CD14-positive monocyte (primary cell): ENCODE data around the gene SRGAP1. TPM values are rescaled to one million over a fixed set of nuclear protein-coding genes. Genes with fewer than 3 reads are reported as not detected.

Experiments
- DNase-seq, 3 donors: peaks; one replicate each; pipeline ENCODE4 v3.0.0-alpha.2; 2011 to 2022
- H2AFZ ChIP-seq: 2 replicates; pipeline ENCODE4 v1.6.0; 2012; ENCODE audit warnings: mild to moderate bottlenecking, low read depth, low read length, inconsistent platforms; ENCODE audit not compliant: insufficient read depth, poor library complexity, severe bottlenecking
- H3K27ac ChIP-seq, 2 donors: 1 replicate in 1 of 2; 2 replicates in 1 of 2; pipeline ENCODE4 v1.5.1; 2012 to 2013; ENCODE audit warnings: low read length in 2 of 2, control low read depth in 1 of 2, inconsistent platforms in 1 of 2, low read depth in 1 of 2, mild to moderate bottlenecking in 1 of 2
- H3K27me3 ChIP-seq, 2 donors: one replicate each; pipeline versions ENCODE4 v1.6.0 to v1.6.1; 2011 to 2013; ENCODE audit warnings: low read length in 2 of 2; ENCODE audit not compliant: control insufficient read depth in 2 of 2, insufficient read depth in 2 of 2
- H3K36me3 ChIP-seq, 2 donors: replicated peaks in 1 of 2; 1 replicate in 1 of 2; 2 replicates in 1 of 2; pipeline versions ENCODE4 v1.5.1 to v1.6.1; 2012 to 2013; ENCODE audit warnings: low read length in 2 of 2, control low read depth in 1 of 2, inconsistent platforms in 1 of 2, mild to moderate bottlenecking in 1 of 2; ENCODE audit not compliant: insufficient read depth in 2 of 2, control insufficient read depth in 1 of 2
- H3K4me1 ChIP-seq, 2 donors: 1 replicate in 1 of 2; 2 replicates in 1 of 2; pipeline versions ENCODE4 v1.5.1 to v1.6.1; 2012 to 2013; ENCODE audit warnings: low read length in 2 of 2, control low read depth in 1 of 2, inconsistent platforms in 1 of 2, mild to moderate bottlenecking in 1 of 2, moderate library complexity in 1 of 2; ENCODE audit not compliant: insufficient read depth in 2 of 2, control insufficient read depth in 1 of 2
- H3K4me2 ChIP-seq: replicated peaks from 2 replicates; pipeline ENCODE3; 2012; ENCODE audit warnings: low read length, moderate library complexity, mild to moderate bottlenecking; ENCODE audit not compliant: poor library complexity, severe bottlenecking; ENCODE audit errors: extremely low read depth
- H3K4me3 ChIP-seq, 3 experiments: fragments of 200-600 bp in 1 of 3; sonication (generic) in 1 of 3; replicated peaks in 1 of 3; 1 replicate in 2 of 3; 2 replicates in 1 of 3; pipeline ENCODE4 v1.5.1; 2011 to 2013; ENCODE audit warnings: low read length in 3 of 3, mild to moderate bottlenecking in 3 of 3, control low read depth in 2 of 3, low read depth in 2 of 3, inconsistent platforms in 1 of 3, moderate library complexity in 1 of 3
- H3K79me2 ChIP-seq: 2 replicates; pipeline ENCODE4 v1.6.0; 2012; ENCODE audit warnings: mild to moderate bottlenecking, control low read depth, inconsistent platforms, low read length, moderate library complexity; ENCODE audit not compliant: insufficient read depth
- H3K9ac ChIP-seq: 2 replicates; pipeline ENCODE4 v1.6.0; 2017; ENCODE audit warnings: low read length, mild to moderate bottlenecking; ENCODE audit not compliant: insufficient read depth, poor library complexity, severe bottlenecking
- H3K9me3 ChIP-seq, 2 donors: replicated peaks in 1 of 2; 1 replicate in 1 of 2; 2 replicates in 1 of 2; pipeline versions ENCODE4 v1.5.1 to v1.6.1; 2012 to 2013; ENCODE audit warnings: low read length in 2 of 2, control low read depth in 1 of 2; ENCODE audit not compliant: control insufficient read depth in 1 of 2, insufficient read depth in 1 of 2
- H4K20me1 ChIP-seq: 2 replicates; pipeline ENCODE4 v1.6.0; 2012; ENCODE audit warnings: mild to moderate bottlenecking, low read length, control low read depth, moderate library complexity; ENCODE audit not compliant: insufficient read depth
- H3K27ac Mint-ChIP-seq, 7 donors: one replicate each; pipeline ENCODE4 v1.8.0; 2020; ENCODE audit warnings: mild to moderate bottlenecking in 7 of 7, mixed read lengths in 7 of 7, moderate library complexity in 6 of 7, inconsistent platforms in 2 of 7
- H3K27me3 Mint-ChIP-seq, 3 donors: one replicate each; pipeline ENCODE4 v1.8.0; 2021 to 2022; ENCODE audit warnings: low read depth in 3 of 3, mild to moderate bottlenecking in 3 of 3, mixed read lengths in 3 of 3, moderate library complexity in 3 of 3, inconsistent platforms in 1 of 3
- H3K36me3 Mint-ChIP-seq, 2 donors: one replicate each; pipeline ENCODE4 v1.8.0; 2020; ENCODE audit warnings: mixed read lengths in 2 of 2, inconsistent platforms in 1 of 2, mild to moderate bottlenecking in 1 of 2
- H3K4me1 Mint-ChIP-seq: one replicate; pipeline ENCODE4 v1.8.0; 2020; ENCODE audit warnings: mild to moderate bottlenecking, mixed read lengths
- H3K4me3 Mint-ChIP-seq, 2 donors: one replicate each; pipeline ENCODE4 v1.8.0; 2020; ENCODE audit warnings: mild to moderate bottlenecking in 2 of 2, mixed read lengths in 2 of 2, moderate library complexity in 1 of 2
- H3K9me3 Mint-ChIP-seq, 7 donors: one replicate each; pipeline ENCODE4 v1.8.0; 2020 to 2022; ENCODE audit warnings: mixed read lengths in 7 of 7, mild to moderate bottlenecking in 6 of 7, moderate library complexity in 6 of 7, inconsistent platforms in 2 of 7
- WGBS: methylation state at CpG from one replicate; pipeline ENCODE4 v1.1.5; 2013; ENCODE audit warnings: missing lambda C conversion rate; ENCODE audit not compliant: insufficient coverage; 5-methylcytosine and 5-hydroxymethylcytosine counted together
- intact Hi-C, 2 donors: fragments of 100-400 bp; cut with micrococcal nuclease; formaldehyde crosslinking; loops; one replicate each; pipeline versions ENCODE4 v1.15.0 to v1.15.1; 2023
- polyA plus RNA-seq, 3 donors: library from polyadenylated mRNA; depleted of rRNA in 1 of 3; unstranded in 2 of 3; stranded (reverse) in 1 of 3; fragments of 300-500 nt in 2 of 3; fragments of >200 nt in 1 of 3; fragmentation: Illumina TruSeq in 2 of 3; gene quantifications; 1 replicate in 2 of 3; 2 replicates in 1 of 3; pipeline ENCODE4 v1.2.3, GENCODE V29; 2012 to 2021
- TF ChIP-seq, protein P1 (sequence below): fragments of 200-600 bp; IDR thresholded peaks from one replicate; pipeline ENCODE4 v1.8.0; 2022; ENCODE audit warnings: antibody characterized with exemption, mild to moderate bottlenecking

SRGAP1 gene
- polyA plus RNA-seq, 3 donors: 0.05 to 0.52 (median 0.07) TPM

DNA sequence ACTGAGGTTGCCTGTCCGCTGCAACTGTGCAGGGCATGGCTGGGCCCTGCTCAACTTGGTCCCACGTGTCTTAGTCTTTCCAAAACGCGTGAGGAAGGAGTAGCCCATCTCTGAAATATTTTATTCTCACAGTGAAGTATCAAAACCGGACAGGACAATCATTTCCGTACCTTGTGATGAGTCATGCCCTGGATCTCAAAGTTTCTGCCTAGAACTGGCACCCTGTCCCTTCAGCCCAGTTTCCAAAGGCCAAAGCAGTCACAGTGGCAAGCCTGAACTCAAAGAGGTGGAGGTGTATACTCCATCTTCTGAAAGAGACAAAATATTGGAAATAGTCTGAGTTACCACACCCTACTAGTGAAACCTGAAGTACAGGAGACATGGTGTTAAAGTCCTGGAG lies 28.5 kb upstream of the SRGAP1 start:
- H4K20me1 ChIP-seq: no peaks in the 10 kb centered on the region
- H3K27ac ChIP-seq: no peak overlapping the region
- no peaks in the 10 kb centered on the region for H3K27me3 ChIP-seq
- Mint-ChIP-seq H3K4me1 (peaks cover 5% of the 10 kb centered on the region), H3K36me3 (no peaks in the 10 kb centered on the region), H3K27me3 (peaks cover 0 to 4% (median 3%) of the 10 kb centered on the region in 3 donors), H3K9me3 (peaks cover 2 to 10% (median 6%) of the 10 kb centered on the region in 7 donors), H3K27ac (no peak overlapping the region), H3K4me3 (no peak overlapping the region)
- no peak overlapping the region for H2AFZ ChIP-seq
- WGBS: 82% methylated on average over 6 of the region's 6 CpGs
- H3K4me1 ChIP-seq: no peaks in the 10 kb centered on the region
- no peaks in the 10 kb centered on the region for H3K36me3 ChIP-seq
- intact Hi-C loops: no loop called here
- H3K9ac ChIP-seq: no peak overlapping the region
- TF ChIP-seq, protein P1, sequence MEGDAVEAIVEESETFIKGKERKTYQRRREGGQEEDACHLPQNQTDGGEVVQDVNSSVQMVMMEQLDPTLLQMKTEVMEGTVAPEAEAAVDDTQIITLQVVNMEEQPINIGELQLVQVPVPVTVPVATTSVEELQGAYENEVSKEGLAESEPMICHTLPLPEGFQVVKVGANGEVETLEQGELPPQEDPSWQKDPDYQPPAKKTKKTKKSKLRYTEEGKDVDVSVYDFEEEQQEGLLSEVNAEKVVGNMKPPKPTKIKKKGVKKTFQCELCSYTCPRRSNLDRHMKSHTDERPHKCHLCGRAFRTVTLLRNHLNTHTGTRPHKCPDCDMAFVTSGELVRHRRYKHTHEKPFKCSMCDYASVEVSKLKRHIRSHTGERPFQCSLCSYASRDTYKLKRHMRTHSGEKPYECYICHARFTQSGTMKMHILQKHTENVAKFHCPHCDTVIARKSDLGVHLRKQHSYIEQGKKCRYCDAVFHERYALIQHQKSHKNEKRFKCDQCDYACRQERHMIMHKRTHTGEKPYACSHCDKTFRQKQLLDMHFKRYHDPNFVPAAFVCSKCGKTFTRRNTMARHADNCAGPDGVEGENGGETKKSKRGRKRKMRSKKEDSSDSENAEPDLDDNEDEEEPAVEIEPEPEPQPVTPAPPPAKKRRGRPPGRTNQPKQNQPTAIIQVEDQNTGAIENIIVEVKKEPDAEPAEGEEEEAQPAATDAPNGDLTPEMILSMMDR: no peak
- H3K9me3 ChIP-seq: peaks cover 0 to 12% of the 10 kb centered on the region in 2 donors
- H3K4me3 ChIP-seq: no peak overlapping the region
- no peak for DNase-seq
- H3K4me2 ChIP-seq: no peak overlapping the region
- no peaks in the 10 kb centered on the region for H3K79me2 ChIP-seq

GRCh38 chr12:63820427-63820826 lies 24.1 kb upstream of the SRGAP1 start:
- DNase-seq: no peak
- no peak overlapping the region for H3K9ac ChIP-seq
- H3K36me3 Mint-ChIP-seq: no peaks in the 10 kb centered on the region
- H3K27ac ChIP-seq: no peak overlapping the region
- no peak overlapping the region for H3K4me3 Mint-ChIP-seq
- peaks cover 0 to 5% of the 10 kb centered on the region in 2 donors for H3K27me3 ChIP-seq
- H2AFZ ChIP-seq: no peak overlapping the region
- H3K4me1 Mint-ChIP-seq: peaks cover 7% of the 10 kb centered on the region
- intact Hi-C loops: no loop called here
- H4K20me1 ChIP-seq: no peaks in the 10 kb centered on the region
- H3K9me3 ChIP-seq: peaks cover 0 to 9% of the 10 kb centered on the region in 2 donors
- TF ChIP-seq, protein P1: no peak
- H3K27me3 Mint-ChIP-seq: peaks cover 5 to 16% (median 8%) of the 10 kb centered on the region in 3 donors
- no peaks in the 10 kb centered on the region for H3K79me2 ChIP-seq
- H3K4me1 ChIP-seq: peaks cover 0 to 3% of the 10 kb centered on the region in 2 donors
- H3K4me2 ChIP-seq: no peak overlapping the region
- peaks cover 6 to 15% (median 11%) of the 10 kb centered on the region in 7 donors for H3K9me3 Mint-ChIP-seq
- no peak overlapping the region for H3K27ac Mint-ChIP-seq
- WGBS: no CpG with 5 or more reads among the region's 1 CpG
- H3K4me3 ChIP-seq: no peak overlapping the region
- H3K36me3 ChIP-seq: no peaks in the 10 kb centered on the region
